ENCODE data around the gene MAG.
"Not testable (repeated sequence)": the region's sequence is repeated elsewhere in the genome, so short reads cannot be mapped to it uniquely, and the experiment has no call there.

The MAG gene

GRCh38 chr19:35279985-35280821 is 11.8 kb upstream of the MAG start:
- H3K27ac ChIP-seq: no peak overlapping the region
- DNase-seq (ENCODE audit: low read depth, low spot score): no peak

GRCh38 chr19:35281303-35281702 is 10.7 kb upstream of the MAG start:
- H3K27ac ChIP-seq: no peak overlapping the region
- no peak for DNase-seq (ENCODE audit: low read depth, low spot score)

- H3K27ac ChIP-seq: no peak overlapping the region
- DNase-seq (ENCODE audit: low read depth, low spot score): no peak
Measured at GRCh38 chr19:35284153-35285094, 7.5 kb upstream of the MAG start.

- H3K27ac ChIP-seq: no peak overlapping the region
- no peak for DNase-seq (ENCODE audit: low read depth, low spot score)
Measured at GRCh38 chr19:35285095-35285449, 6.9 kb upstream of the MAG start.

- not testable (repeated sequence) for H3K27ac ChIP-seq; DNase-seq (ENCODE audit: low read depth, low spot score)
Measured at GRCh38 chr19:35285465-35285864, 6.5 kb upstream of the MAG start.

GRCh38 chr19:35286101-35286500 is 5.9 kb upstream of the MAG start:
- DNase-seq (ENCODE audit: low read depth, low spot score); H3K27ac ChIP-seq: not testable (repeated sequence)

- H3K27ac ChIP-seq: no peak overlapping the region
- no peak for DNase-seq (ENCODE audit: low read depth, low spot score)
Measured at GRCh38 chr19:35287713-35288112, 4.2 kb upstream of the MAG start.

GRCh38 chr19:35288331-35288730 is 3.6 kb upstream of the MAG start:
- no peak for DNase-seq (ENCODE audit: low read depth, low spot score)
- no peak overlapping the region for H3K27ac ChIP-seq

GRCh38 chr19:35288906-35289305 is 3.1 kb upstream of the MAG start:
- H3K27ac ChIP-seq: no peak overlapping the region

GRCh38 chr19:35290381-35291127 is 1.4 kb upstream of the MAG start:
- no peak for DNase-seq (ENCODE audit: low read depth, low spot score)
- no peak overlapping the region for H3K27ac ChIP-seq

More at GRCh38 chr19:35288906-35289305, 3.1 kb upstream of the MAG start:
- no peak for DNase-seq (ENCODE audit: low read depth, low spot score)

- no peak overlapping the region for H3K27ac ChIP-seq
- no peak for DNase-seq (ENCODE audit: low read depth, low spot score)
Measured at GRCh38 chr19:35291259-35291658, 702 bp upstream of the MAG start.

- H3K27ac ChIP-seq: no peak overlapping the region
- no peak for DNase-seq (ENCODE audit: low read depth, low spot score)
Measured at GRCh38 chr19:35292421-35293362, 731 bp downstream of the MAG start.

- DNase-seq (ENCODE audit: low read depth, low spot score): no peak
- H3K27ac ChIP-seq: no peak overlapping the region
Measured at GRCh38 chr19:35293363-35293739, 1.4 kb downstream of the MAG start.

GRCh38 chr19:35293808-35294207 is 1.8 kb downstream of the MAG start:
- DNase-seq (ENCODE audit: low read depth, low spot score): no peak
- H3K27ac ChIP-seq: no peak overlapping the region

- H3K27ac ChIP-seq: no peak overlapping the region
- no peak for DNase-seq (ENCODE audit: low read depth, low spot score)
Measured at GRCh38 chr19:35294328-35294727, 2.4 kb downstream of the MAG start.

- H3K27ac ChIP-seq: no peak overlapping the region
- no peak for DNase-seq (ENCODE audit: low read depth, low spot score)
Measured at GRCh38 chr19:35294859-35295791, 3.2 kb downstream of the MAG start.

GRCh38 chr19:35295792-35296462 is 4.0 kb downstream of the MAG start:
- no peak for DNase-seq (ENCODE audit: low read depth, low spot score)
- no peak overlapping the region for H3K27ac ChIP-seq

Data from epithelial cell of prostate (primary cell).